Measurements from ENCODE around the gene RPL29.

RPL29 gene

GRCh38 chr3:52021489-52022268, 26.0 kb upstream of the RPL29 start:
- H3K4me3 ChIP-seq (ENCODE audit: low read length) = no peak overlapping the region
- no peak for DNase-seq (ENCODE audit: low read depth)
- TF ChIP-seq CTCF (conservative IDR thresholded peaks at IDR 0.05; ENCODE audit: low read length) = no peak

GRCh38 chr3:52020796-52021195, 25.1 kb upstream of the RPL29 start:
- DNase-seq (ENCODE audit: low read depth) = no peak
- TF ChIP-seq CTCF (conservative IDR thresholded peaks at IDR 0.05; ENCODE audit: low read length) = no peak
- H3K4me3 ChIP-seq (ENCODE audit: low read length) = no peak overlapping the region

- no peak for DNase-seq (ENCODE audit: low read depth)
- TF ChIP-seq CTCF (conservative IDR thresholded peaks at IDR 0.05; ENCODE audit: low read length) = no peak
- no peak overlapping the region for H3K4me3 ChIP-seq (ENCODE audit: low read length)
Observed at GRCh38 chr3:52019352-52020080, 23.8 kb upstream of the RPL29 start.

GRCh38 chr3:52018319-52019000, 22.8 kb upstream of the RPL29 start:
- no peak overlapping the region for H3K4me3 ChIP-seq (ENCODE audit: low read length)
- no peak for TF ChIP-seq CTCF (conservative IDR thresholded peaks at IDR 0.05; ENCODE audit: low read length)
- DNase-seq (ENCODE audit: low read depth) = no peak

- TF ChIP-seq CTCF (conservative IDR thresholded peaks at IDR 0.05; ENCODE audit: low read length) = no peak
- H3K4me3 ChIP-seq (ENCODE audit: low read length) = no peak overlapping the region
- no peak for DNase-seq (ENCODE audit: low read depth)
Observed at GRCh38 chr3:52017586-52017985, 21.9 kb upstream of the RPL29 start.

GRCh38 chr3:52015438-52016228, 19.9 kb upstream of the RPL29 start:
- no peak overlapping the region for H3K4me3 ChIP-seq (ENCODE audit: low read length)
- no peak for TF ChIP-seq CTCF (conservative IDR thresholded peaks at IDR 0.05; ENCODE audit: low read length)
- DNase-seq (ENCODE audit: low read depth) = no peak

Data from AG10803 (cell line).